Mesodermal cell (in vitro differentiated cells): Measurements from ENCODE around the gene PAXIP1.

ENCODE experiments used
- H3K27ac ChIP-seq: 2 replicates; pipeline ENCODE4 v1.7.0; 2013; ENCODE audit warnings: mild to moderate bottlenecking, low read depth, low read length, moderate library complexity; ENCODE audit not compliant: severe bottlenecking
- H3K36me3 ChIP-seq: 2 replicates; pipeline ENCODE4 v1.7.1; 2013; ENCODE audit warnings: mild to moderate bottlenecking, low read length, moderate library complexity; ENCODE audit not compliant: control insufficient read depth, insufficient read depth
- H3K4me1 ChIP-seq: one replicate; pipeline ENCODE4 v1.7.1; 2013; ENCODE audit warnings: mild to moderate bottlenecking, low read length; ENCODE audit not compliant: insufficient read depth, control insufficient read depth, poor library complexity, severe bottlenecking
- H3K4me3 ChIP-seq: 2 replicates; pipeline ENCODE4 v1.7.0; 2013; ENCODE audit warnings: low read length, control low read depth, mild to moderate bottlenecking; ENCODE audit not compliant: insufficient read depth, poor library complexity, severe bottlenecking; ENCODE audit errors: extremely low read depth
- H3K9me3 ChIP-seq: 2 replicates; pipeline ENCODE4 v1.7.1; 2013; ENCODE audit warnings: mild to moderate bottlenecking, low read length, moderate library complexity; ENCODE audit not compliant: control insufficient read depth
- WGBS, 2 experiments: methylation state at CpG; one replicate each; pipeline ENCODE4 v1.1.5; 2013; ENCODE audit warnings: missing lambda C conversion rate in 2 of 2; ENCODE audit not compliant: insufficient coverage in 2 of 2; 5-methylcytosine and 5-hydroxymethylcytosine counted together

PAXIP1 gene

DNA sequence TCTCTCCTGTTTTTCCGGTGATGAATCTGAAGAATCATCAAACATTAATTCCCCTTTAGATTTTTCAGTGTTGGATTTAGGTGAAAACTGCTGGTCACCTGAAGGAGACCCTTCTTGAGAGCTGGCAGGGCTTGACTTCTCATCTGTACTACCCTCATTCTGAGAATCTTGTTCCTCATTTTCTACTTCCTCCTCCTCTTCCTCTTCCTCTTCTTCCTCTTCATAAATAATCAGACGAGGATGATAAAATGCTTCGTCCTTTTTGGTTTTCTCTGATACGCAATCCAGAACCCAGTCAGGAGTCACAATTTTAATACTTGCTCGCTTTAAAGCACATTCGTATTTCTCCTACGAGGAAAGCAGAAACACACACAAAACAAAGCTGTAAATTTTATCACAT lies 26.9 kb downstream of the PAXIP1 start:
- peaks cover 60% of the 10 kb centered on the region for H3K36me3 ChIP-seq
- no peak overlapping the region for H3K4me3 ChIP-seq
- H3K27ac ChIP-seq = no peak overlapping the region
- WGBS, 2 experiments = 96 to 98% methylated on average over 5 to 6 of the region's 7 CpGs
- no peaks in the 10 kb centered on the region for H3K9me3 ChIP-seq
- no peaks in the 10 kb centered on the region for H3K4me1 ChIP-seq

DNA sequence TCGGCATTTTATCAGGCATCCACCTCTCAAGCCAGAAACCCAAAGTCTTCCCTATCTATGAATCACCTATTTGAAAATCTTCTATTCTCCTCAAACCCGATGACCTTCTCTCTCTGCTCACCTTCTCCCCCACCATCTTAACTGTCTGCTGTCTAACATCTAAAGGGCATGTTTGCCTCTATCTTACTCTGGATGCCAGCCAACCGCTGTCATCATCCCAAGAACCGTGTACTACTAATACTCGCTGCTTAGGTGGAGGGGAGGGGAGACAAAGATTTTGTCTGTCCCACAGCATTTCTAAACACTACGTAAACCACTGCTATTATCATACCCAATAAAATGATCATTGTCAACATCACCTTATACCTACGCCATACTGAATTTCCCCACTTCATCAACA lies 29.5 kb downstream of the PAXIP1 start:
- H3K4me3 ChIP-seq = no peak overlapping the region
- WGBS, 2 experiments = 94 to 97% methylated on average over 2 to 3 of the region's 7 CpGs
- H3K27ac ChIP-seq = no peak overlapping the region
- peaks cover 69% of the 10 kb centered on the region for H3K36me3 ChIP-seq
- H3K9me3 ChIP-seq = no peaks in the 10 kb centered on the region
- no peaks in the 10 kb centered on the region for H3K4me1 ChIP-seq

DNA sequence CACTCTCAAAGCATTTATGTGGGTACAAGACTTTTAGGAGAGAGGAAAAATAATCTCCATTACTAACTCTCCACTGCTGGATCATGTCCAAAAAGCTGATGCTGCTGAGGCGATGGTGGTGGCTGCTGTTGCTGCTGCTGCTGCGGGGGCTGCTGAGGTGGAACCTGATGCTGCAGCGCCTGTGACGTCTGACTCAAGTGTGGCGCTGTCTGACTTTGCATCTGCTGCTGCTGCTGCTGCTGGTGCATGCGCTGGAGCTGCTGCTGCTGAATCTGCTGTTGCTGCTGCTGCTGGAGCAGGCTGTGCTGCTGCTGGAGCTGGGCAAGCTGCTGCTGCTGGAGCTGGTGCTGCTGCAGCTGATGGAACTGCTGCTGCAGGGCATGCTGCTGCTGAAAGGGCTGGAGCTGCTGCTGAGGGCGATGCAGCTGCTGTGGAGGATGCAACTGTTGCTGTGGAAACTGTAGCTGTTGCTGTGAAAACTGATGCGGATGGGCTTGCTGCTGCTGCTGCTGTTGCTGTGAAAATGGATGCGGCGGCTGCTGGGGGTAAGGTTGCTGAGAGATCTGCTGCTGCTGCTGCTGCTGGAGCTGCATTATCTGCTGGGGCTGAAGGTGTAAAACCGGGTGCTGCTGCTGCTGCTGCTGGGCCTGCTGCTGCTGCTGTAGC lies 34.5 kb downstream of the PAXIP1 start:
- Histone ChIP-seq H3K4me3 (no peak overlapping the region), H3K4me1 (no peaks in the 10 kb centered on the region), H3K9me3 (no peaks in the 10 kb centered on the region), H3K36me3 (peaks cover 81% of the 10 kb centered on the region), H3K27ac (no peak overlapping the region)
- 81 to 92% methylated on average over 8 to 10 of the region's 11 CpGs for WGBS, 2 experiments

DNA sequence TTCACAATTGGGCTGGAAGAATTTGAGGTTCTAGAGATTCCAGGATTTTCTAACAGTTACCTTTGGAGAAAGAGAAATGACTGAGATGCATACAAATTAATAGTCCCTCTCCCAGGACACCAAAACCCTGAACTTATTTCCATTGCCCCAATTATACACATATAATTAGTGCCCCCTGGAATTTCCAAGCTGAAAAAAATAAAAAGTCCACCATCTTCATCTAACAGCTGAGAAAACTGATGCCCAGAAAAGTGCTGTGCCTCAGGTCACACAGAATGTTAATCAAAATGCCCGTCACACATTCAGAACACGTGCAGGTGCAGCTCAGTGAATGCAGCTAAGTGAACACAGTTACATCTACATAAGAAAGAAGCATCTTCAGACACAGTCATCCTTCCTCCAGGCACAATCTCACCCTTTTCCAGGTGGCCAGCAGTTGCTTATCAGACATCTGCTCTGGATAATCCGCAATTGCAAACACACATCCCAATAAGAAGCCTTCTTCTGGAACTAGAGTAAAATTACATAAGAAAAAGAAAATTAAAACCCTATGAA lies 35.4 kb downstream of the PAXIP1 start:
- Histone ChIP-seq H3K4me1 (no peaks in the 10 kb centered on the region), H3K36me3 (peaks cover 86% of the 10 kb centered on the region), H3K4me3 (no peak overlapping the region), H3K9me3 (no peaks in the 10 kb centered on the region), H3K27ac (no peak overlapping the region)
- 100% methylated on average over 1 to 2 of the region's 3 CpGs for WGBS, 2 experiments

DNA sequence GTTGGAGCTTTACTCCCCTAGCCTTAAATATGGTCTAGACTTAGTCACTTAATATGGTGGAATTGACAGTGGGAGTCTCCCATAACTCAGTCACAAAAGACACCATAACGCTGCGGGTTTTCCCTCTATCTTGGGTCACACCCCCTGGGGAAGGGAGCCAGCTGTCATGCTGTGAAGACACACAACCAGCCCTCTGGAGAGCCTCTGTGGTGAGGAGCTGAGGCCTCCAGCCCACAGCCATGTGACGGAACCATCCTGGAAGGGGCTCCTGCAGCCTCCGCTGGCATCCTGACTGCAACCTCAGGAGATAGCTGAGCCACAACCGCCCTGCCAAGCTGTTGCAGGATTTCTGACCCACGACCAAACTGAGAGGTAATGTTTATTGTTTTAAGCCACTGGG lies 37.9 kb downstream of the PAXIP1 start:
- Histone ChIP-seq H3K36me3 (peaks cover 95% of the 10 kb centered on the region), H3K27ac (no peak overlapping the region), H3K4me3 (no peak overlapping the region), H3K9me3 (no peaks in the 10 kb centered on the region), H3K4me1 (no peaks in the 10 kb centered on the region)
- 74 to 77% methylated on average over 3 of the region's 6 CpGs for WGBS, 2 experiments

DNA sequence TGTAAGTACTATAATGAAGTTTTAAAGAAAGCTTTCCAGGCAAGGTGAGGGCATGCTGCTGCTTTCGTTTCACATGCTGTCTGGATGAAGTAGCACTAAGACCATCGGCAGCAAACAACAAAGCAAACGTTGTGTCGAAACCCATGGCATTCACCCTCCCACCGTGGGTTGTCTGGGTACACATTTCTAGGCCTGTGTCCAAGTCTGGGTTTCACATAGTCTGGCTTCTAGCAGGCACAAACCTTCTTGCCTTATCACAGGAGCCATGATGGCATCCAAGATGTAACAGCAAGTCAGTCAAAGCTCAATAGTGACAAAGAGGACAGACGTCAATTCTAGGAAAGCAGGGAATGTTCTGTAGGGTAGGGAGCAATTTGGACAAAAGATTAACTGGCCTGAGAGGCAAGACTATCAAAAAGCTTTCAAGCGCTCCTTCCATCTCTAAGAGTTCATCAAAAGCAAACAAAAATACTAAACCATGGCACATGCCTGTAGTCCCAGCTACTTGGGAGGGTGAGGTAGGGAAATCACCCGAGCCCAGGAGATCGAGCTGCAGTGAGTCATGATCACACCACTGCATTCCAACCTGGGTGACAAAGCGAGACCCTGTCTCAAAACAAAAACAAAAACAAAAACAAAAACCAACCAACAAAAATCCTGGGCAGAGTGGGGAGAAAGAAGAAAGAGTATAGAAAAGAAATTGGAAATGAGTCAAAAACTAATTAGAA lies 42.7 kb downstream of the PAXIP1 start:
- Histone ChIP-seq H3K4me1 (no peaks in the 10 kb centered on the region), H3K4me3 (no peak overlapping the region), H3K9me3 (no peaks in the 10 kb centered on the region), H3K36me3 (peaks cover 99% of the 10 kb centered on the region), H3K27ac (no peak overlapping the region)
- 92 to 96% methylated on average over 5 to 6 of the region's 10 CpGs for WGBS, 2 experiments

DNA sequence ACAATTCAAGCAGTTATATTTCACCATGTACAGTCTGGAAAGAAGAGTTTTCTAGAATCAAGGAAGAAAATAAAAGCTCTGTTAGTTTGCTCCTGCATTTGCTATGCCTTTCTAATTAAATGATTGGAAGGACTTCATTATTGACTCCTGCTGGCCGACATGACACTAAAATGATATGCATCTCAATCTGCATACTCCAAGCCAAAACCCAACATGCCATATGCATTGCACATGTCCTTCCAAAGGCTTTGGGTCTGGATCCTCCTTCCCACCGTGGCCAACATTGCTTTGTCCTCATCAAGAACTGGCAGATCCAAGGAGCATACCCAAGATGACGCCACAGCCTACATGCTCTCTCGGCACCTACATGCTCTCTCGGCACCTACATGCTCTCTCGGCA lies 46.5 kb downstream of the PAXIP1 start:
- Histone ChIP-seq H3K9me3 (no peaks in the 10 kb centered on the region), H3K27ac (no peak overlapping the region), H3K36me3 (peaks cover 87% of the 10 kb centered on the region), H3K4me1 (no peaks in the 10 kb centered on the region), H3K4me3 (no peak overlapping the region)
- WGBS, 2 experiments = 92 to 96% methylated on average over 5 to 6 of the region's 6 CpGs

DNA sequence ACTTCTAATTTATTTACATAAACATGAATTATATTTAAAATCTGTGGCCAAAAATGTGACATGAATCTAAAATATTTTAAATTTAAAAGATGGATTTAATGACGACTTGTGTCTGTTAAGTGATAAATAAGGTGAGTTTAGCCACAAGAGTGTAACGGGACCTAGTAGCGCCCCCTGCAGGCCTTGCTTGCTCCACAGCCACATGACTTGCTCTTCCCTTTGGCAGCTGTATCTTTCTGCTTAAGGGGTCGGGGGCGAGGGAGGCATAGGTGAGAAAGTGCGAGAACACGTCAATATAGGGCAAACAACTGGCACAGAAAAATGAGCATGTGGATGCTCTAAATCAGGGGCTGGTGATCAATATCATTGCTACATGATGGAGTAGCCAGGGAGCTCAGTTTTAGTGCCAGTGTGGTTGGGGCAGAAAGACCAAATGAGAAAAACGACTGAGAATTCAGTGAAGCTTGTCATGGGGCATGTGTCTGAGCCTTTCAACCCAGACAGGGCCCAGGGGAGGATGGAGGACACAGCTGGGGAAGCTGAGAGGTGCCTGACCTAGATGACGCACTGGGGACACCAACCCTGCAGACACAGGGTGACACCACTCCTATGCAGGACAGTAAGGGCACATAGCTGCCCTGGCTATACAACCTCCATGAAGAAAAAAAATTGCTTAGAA lies 49.8 kb downstream of the PAXIP1 start:
- H3K9me3 ChIP-seq = no peaks in the 10 kb centered on the region
- no peaks in the 10 kb centered on the region for H3K4me1 ChIP-seq
- H3K27ac ChIP-seq = no peak overlapping the region
- H3K4me3 ChIP-seq = no peak overlapping the region
- WGBS, 2 experiments = 75 to 76% methylated on average over 7 to 9 of the region's 9 CpGs
- H3K36me3 ChIP-seq = peaks cover 81% of the 10 kb centered on the region

DNA sequence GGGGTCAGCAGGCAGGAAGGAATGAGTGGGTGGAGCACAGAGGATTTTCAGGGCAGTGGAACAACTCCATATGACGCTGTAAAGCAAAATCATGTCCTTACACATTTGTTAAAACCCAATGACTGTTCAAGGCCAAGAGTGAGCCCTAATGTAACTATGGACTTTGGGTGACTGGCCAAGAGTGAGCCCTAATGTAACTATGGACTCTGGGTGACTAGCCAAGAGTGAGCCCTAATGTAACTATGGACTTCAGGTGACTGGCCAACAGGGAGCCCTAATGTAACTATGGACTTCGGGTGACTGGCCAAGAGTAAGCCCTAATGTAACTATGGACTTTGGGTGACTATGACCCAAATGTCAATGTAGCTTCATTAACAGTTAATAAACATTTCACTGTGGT lies 52.0 kb downstream of the PAXIP1 start:
- WGBS, 2 experiments = 100% methylated on average over 1 of the region's 2 CpGs
- H3K9me3 ChIP-seq = no peaks in the 10 kb centered on the region
- H3K36me3 ChIP-seq = peaks cover 77% of the 10 kb centered on the region
- no peak overlapping the region for H3K27ac ChIP-seq
- no peak overlapping the region for H3K4me3 ChIP-seq
- H3K4me1 ChIP-seq = no peaks in the 10 kb centered on the region

DNA sequence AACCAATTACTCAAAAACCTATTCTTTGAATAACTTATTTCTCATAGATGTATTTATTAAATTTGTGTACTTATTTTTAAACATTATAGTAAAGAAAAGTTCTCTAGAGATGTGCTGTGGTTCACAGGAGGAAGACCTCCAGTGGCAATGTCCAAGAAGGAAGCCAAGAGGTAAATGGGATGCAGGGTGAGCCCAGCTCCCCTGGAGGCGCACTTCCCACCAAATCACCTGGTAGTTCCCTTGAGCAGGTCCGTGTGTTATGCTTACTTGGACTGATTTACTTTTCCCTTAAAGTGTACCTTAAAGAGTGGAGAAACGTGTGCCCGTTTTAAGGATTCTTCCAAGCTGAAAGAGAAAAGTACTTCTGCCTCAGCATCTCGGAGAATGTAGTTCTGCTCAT lies 55.3 kb downstream of the PAXIP1 start:
- no peak overlapping the region for H3K27ac ChIP-seq
- H3K4me3 ChIP-seq = no peak overlapping the region
- no peaks in the 10 kb centered on the region for H3K4me1 ChIP-seq
- H3K9me3 ChIP-seq = no peaks in the 10 kb centered on the region
- WGBS, 2 experiments = 90 to 95% methylated on average over 3 to 4 of the region's 5 CpGs
- H3K36me3 ChIP-seq = peaks cover 80% of the 10 kb centered on the region
